ENCODE measurements around the gene DCTN1.
"Not testable (repeated sequence)": the region's sequence is repeated elsewhere in the genome, so short reads cannot be mapped to it uniquely, and the experiment has no call there.

The DCTN1 gene

DNA sequence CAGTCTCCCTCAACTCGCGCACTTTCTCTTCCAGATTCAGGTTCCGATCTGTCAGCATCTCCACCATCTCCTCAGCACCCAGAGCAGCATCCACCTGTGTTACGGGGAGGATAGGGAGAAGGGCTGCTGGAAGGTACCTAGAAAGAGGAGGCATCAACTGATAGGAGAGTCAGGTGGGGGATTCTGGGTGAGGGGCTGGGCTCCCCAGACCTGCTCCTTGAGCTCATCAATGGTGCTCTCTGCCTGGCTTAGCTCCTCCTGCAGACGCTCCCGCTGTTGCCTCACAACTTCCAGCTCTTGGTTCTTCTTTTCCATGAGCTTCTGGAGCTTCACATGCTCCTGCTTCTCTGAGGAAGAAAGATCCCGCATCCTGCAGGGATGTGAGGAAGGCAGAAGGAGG lies 10.1 kb downstream of the DCTN1 start:
- no peak for DNase-seq (ENCODE audit: low spot score)

DNA sequence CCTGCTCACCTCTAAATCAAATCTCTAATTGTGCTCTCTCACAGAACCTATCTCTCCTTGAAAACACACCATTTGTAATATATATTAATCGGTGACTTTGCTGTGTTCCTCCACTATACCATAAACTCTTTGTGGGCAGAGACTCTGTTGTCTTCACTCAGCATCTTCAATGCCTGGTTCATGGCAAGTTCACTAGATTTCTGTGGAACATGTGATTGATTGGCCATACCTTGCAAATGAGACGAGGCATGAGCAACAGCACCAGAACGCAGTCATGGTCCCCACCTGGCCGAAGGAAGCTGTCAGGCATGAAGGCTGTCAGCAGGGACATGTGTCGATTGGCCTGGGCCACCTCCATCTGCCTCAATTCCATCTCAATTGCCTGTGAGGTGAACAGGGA lies 11.6 kb downstream of the DCTN1 start:
- no peak for DNase-seq (ENCODE audit: low spot score)

DNA sequence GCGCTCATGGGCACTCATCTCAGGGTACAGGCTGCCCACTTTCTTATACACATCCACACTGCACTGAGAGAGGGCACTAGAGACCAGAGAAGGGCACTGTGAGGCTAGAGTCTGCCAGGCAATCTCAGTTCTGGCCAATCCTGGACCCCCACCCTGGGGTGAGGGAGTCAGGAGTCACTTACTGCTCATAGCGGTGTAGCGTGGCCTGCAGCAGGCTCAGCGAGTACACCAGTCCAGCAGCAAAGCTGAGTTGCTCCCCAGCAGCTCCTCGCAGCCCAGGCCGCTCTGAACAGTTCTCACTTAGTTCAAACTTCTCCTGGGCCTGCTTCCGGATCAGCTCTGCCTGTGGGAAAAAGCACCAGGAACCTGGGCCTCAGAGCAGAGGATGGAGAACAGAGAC lies 12.3 kb downstream of the DCTN1 start:
- no peak for DNase-seq (ENCODE audit: low spot score)

DNA sequence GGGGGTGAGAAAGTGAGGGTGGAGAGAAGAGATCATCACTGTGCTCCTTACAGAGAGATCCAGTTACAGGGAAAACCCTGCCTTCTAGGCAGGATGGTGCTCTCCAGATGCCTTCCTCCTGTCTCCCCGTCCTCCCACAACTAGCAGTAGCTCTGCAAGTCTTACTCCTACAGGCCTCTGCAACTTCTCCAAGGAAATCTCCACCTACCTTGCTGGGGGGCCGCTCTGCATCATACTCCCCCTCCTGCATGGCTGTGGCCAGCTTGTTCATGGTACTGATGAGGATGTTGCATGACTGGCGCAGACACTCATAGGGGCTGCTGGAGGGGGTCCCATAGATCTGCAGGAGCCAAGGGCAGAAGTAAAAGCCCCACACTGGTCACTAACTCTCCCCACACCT lies 14.1 kb downstream of the DCTN1 start:
- DNase-seq (ENCODE audit: low spot score) = no peak

DNA sequence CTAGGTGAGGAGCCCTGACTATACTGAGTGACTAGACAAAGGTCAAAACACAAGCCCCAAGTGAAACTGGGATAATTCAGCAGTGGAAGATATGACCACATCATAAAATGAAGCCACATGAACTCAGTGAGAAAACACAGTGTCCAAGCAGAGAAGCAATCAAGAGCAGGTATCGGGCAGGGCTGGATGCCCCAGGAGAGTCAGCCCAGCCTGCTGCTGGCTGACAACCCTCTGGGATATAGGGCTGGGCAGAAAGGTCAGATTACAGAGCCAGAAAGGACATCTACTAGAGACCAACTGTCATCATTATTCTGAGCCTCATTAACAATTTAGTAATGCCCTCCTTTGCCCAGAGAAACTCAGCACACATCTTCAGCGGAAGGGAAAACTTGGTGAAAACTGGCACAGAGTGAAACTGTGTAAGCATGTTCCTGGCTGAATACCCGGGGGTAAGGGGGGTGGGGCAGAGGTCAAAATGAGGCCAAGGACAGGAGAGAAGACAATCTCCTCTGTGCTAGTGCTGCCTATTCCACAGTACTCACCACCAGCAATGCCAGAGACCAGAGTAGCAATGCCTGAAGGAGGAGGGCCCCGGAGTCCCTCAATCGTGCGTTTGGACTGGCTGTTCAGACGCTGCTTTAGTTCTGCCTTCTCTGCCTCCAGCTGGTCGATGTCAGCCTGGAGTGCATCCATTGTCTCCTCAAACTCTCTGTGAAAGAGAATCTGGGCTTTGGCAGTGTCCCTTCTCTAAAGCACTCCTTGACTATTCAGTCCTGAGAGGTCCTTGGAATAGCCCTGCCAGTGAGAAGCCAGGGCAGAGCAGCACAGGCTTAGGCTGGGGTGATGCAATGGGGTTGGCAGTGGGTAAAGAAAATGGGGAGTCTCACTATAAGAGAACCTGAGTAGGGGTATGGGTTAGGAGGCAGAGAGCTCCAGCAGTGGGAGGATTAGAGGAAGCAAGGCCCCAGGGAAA lies 15.3 kb downstream of the DCTN1 start:
- DNase-seq (ENCODE audit: low spot score) = peak; percentile 43

DNA sequence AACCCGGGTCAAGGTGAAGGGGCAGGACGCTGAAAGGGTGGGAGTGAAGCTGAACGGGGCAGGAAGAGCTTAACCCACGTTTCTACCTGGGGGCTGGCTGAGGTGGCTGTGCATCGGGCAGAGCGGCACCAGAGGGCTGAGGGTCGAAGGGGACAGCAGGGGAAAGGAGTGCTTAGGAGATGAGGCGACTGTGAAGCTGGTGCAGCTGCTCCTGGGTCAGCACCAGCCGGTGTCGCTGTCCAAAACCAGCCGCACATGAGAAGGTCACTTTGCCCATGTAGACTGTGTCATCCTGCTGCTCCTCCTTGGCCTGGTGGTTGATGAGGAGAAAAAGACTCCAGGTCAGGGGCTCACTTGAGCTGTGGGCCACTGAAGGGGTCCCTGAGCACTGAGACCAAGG lies 18.8 kb downstream of the DCTN1 start:
- no peak for DNase-seq (ENCODE audit: low spot score)

DNA sequence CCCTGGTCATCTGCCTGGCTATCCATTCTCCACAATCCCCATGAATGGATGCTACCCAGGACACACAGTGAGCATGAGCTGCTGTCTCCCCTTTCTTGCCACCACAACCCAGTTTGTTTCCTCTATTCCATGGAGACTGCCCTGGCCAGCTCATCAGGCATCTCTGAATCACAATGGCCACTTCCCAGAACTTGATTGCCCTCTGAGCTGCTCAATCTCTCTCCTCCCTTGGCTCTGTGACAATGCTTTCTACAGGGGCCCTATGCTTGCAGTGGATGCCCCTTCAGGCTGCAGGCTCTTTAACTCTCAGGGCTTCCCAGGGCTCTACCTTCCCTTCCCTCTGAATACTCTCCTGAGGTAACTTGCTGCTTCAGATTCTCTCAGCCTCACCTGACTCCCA lies 22.5 kb downstream of the DCTN1 start:
- no peak for DNase-seq (ENCODE audit: low spot score)

DNA sequence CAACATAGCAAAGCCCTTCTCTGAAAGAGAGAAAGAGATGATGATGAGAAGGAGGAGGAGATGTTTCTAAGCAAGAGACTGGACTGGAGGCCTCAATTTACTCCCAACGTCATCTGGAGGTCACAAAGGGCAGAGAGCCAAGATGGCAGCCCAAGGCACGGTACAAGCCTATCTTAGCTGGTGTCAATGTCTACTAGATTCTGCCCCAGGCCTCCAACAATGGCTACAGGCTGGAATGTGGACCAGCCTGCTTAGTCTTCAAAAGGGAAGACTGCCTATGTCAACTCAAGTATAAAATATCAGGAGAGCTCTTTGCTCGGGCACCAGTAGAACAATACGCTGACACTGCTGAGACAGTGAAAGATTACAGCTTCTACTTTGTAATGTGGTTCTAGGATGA lies 30.2 kb downstream of the DCTN1 start:
- DNase-seq (ENCODE audit: low spot score) = no peak

DNA sequence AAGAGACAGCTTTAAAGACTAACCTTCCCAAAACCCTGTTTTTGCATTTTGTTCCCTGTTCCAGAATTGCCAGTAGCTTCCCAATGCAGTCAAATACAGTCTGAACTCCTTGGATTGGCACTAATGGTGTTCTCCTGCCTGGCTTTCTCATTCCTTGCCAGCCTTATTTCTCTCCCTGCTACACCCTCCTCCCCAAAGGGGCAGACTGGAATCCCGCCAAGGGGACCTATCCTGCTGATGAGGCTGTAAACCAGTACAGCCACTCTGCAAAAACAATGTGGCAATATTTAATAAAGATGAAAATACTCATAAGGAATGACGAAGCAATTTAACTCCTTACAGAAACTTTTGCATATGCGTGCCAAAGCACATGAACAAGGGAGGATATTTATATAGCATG lies 32.4 kb downstream of the DCTN1 start:
- DNase-seq (ENCODE audit: low spot score) = no peak

DNA sequence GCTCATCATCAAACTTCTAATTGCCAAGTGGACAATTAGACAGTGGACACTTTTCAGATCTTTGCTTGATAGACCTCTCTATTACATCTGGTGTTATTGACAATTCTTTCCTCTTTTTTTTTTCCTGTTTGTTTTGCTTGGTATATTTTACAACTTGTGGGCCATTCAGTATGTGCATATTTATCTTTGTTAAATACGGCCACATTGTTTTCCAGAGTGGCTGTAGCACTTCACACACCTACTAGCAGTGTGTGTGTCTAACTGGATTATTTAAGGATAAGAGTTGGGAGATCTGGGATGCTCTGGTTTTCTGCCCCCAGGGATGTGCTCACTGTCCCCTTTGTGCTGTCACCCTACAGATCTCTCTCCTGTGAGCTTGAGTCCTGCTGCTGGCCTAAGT lies 32.8 kb downstream of the DCTN1 start:
- DNase-seq (ENCODE audit: low spot score) = no peak

DNA sequence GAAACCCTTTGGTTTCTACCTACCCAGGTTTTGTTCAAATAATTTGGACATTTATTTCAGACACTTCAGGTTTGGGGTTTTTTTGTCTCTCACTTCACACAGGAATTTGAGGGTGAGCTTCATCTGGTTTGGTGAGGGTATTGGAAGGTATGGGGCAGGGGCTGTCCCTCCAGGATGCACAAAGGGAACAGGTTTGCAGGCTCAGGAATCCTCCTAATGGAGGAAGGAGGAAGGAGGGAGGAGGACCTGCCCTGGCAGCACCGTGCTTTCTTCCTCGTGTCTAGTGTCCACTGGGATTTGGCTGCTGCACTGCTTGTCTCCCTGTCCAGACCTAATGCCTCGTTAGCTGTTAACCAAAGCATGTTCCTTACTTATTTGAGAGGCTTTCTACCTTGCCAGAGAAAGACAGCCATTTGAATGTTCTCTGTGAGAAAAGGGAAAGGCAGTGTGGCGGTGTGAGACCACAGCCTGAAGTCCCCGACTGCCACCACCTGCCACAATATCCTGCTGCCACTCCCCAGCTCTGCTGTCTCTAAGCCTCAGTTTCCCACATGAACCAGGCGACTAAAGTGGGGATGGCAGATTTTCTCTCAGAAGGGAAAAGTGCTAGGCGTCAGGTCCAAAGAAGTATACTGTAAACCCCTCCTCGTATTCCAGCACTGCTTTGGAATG lies 34.7 kb downstream of the DCTN1 start:
- no peak for DNase-seq (ENCODE audit: low spot score)

DNA sequence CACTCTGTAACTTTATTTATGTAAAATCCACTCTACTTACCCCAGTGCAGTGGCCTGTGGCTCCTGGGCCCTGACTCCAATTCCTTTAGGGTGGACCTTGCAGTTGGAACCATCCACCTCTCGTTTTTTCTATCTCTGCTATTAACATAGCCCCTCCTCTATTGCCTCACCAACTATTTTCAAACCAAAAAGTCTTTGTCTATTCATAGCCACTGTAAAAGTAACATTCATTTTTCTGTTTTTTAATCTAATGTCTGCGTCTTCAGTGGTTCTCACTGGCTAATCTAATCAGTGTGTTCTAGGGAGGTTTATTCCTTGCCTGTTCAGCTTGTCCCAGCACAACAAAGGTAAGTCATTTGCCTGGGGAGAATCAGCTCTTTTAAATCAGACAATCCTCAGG lies 36.8 kb downstream of the DCTN1 start, which contains the start of gene SLC4A5:
Gene SLC4A5 (minus strand): TSS at position 101 of the 400 bp plus-strand sequence. CDS start 28,393 bp downstream, outside the sequence.
- DNase-seq (ENCODE audit: low spot score) = no peak

DNA sequence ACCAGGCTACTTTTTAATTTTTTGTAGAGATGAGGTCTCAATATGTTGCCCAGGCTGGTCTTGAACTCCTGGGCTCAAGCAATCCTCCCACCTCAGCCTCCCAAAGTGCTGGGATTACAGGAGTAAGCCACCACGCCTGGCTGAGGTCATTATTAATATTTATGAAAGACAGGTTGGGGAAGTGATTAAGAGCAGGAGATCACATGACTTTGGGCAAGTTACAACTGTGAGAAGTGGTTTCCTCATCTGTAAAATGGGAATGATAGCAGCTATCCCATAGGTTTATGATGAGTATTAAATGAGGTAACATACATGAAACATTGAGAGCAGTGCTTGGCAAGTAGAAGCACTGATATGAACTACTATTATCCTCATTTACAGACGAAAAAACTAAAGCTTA lies 43.9 kb downstream of the DCTN1 start:
- DNase-seq (ENCODE audit: low spot score) = not testable (repeated sequence)

DNA sequence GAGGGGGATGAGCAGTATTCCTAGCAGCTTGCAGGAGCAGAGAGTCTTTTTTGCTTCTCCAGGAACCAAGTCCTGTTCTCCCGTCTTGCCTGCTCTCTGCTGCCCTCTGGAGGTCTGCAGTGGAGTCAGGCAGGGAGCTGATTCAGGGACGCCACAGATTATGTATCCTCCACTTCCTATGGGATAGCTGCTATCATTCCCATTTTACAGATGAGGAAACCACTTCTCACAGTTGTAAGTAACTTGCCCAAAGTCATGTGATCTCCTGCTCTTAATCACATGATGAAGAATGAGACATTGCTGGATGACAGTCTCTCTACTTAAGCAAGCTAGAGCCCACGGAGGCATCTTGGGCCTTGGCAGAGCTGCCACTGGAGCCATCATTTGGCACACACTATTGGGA lies 45.2 kb downstream of the DCTN1 start:
- DNase-seq (ENCODE audit: low spot score) = peak; percentile 84

DNA sequence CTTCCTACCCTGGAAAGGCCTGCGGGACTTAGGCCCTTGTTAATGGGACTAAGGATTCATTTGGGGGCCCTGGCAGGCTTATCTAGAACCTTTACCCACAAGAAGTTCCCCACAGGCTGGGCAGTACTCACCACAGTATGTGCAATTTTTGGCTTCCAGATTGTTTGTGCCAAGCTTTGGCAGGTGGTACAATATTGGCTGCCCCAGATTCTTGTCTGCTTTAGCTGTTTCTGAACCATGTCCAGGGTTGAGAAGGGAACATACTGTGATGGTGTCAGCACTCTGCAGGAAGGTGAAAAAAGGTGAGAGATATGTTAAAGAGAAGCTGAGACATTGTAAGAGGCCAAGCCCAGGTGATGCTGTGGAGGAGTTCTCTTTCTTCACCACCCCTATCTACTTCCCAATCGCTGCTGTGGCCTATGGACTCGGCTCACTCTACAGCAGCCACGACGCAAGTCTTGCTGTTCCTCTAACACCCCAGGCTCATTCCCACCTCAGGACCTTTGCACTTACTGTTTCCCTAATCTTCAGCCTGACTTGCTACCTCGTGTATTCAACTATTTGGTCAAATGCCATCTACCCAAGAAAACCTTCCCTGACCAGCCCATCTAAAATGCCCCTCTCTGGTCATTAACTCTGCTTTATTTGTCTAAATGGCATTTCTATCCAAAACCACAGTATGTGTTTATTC lies 46.1 kb downstream of the DCTN1 start:
- no peak for DNase-seq (ENCODE audit: low spot score)

DNA sequence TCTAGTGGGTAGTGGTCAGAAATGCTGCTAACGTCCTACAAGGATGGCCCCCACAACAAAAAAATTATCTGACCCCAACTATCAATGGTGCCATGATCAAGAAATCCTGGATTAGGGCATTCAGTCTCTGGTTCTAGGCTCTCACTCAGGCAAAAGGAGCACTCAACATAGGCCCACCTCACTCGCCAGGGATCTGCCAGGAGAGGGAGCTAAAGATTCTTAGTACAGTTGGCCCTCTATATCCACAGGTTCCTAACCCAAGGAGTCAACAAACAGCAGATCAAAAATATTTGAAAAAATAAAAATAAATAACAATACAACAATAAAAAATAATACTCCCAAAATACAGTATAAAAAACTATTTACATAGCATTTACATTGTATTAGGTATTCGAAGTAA lies 46.9 kb downstream of the DCTN1 start:
- no peak for DNase-seq (ENCODE audit: low spot score)

DNA sequence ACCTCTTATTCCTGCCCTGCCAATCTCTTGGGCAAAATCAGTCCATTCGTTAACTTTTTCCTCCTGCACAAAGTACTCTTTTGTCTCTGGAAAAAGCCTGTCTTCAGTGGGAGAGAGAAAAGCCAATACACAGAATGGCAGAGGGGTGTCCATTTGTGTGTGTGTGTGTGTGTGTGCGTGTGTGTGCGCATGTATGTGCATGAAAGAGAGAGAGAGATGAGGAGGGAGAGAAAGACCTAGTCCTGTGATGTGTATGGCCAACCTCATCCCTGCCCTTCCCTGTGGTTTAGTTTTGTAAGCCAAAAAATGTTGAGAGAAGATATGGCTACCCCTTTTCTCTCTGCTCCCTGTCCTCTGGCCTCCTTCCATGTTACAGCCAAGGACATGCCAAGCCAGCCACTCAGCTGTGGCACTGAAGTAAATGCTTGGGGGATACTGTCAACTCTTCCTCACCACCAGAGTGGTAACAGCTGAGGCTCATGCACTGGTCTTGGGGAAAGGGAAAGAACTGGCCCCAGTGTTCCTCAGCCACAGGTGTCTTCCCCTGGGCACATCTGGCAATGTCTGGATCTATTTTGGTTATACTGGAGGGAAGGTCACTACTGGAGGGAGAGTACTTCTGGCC lies 47.4 kb downstream of the DCTN1 start:
- no peak for DNase-seq (ENCODE audit: low spot score)

DNA sequence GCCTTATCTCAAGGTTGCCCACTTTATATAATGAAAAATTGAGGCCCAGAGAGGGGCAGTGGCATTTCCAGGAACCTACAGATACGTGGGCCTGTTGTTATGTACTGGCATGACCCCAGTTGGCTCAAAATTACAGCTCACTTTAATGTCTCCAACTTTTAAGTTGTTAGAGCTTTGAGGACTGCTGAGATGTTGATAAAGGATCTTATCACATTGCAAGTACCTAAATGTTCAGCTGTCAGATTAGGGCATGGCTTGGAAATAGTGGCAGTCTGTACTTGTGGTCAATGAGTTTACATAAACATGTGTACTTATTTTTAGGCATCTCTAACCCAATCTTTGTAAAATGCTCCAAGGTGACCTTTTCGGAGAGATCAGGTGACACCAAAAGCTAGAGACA lies 51.5 kb downstream of the DCTN1 start:
- DNase-seq (ENCODE audit: low spot score) = no peak

DNA sequence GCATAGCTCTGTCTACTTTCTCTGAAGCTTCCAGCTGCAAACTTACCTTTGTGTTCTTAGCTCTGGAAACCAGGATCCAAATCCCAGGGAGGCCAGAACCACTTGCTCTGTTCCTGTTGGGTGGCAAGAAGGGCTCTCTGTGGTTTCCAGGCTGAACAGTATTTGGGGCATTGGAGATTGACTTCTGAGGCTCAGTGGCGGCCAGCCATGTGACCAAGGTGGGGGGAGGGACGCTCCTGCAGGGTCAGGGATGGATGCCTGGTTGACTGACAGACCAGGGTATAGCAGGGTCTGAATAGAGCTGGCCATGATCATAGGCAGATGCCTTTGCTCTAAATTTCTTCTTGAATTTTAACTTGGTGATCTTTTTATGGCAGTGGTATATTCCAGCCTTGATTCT lies 52.0 kb downstream of the DCTN1 start:
- DNase-seq (ENCODE audit: low spot score) = no peak

DNA sequence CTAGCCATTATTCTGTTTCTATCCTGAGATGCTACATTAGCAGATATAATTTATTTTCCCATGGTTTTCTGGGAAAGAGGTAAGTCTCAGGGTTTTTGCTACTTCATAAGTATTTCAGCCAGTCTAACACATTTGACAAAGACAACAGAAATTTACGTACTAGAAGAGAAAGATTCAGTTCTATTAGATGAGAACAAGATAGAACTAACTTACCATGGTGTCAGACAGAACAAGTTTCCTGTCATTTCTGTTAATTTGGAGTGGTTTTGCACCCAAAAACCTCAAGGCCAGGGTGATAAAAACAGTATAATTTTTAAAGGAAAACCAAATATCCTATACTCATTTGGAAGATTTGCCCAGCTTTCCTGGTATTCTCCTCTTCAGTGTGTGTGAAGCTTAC lies 52.5 kb downstream of the DCTN1 start:
- DNase-seq (ENCODE audit: low spot score) = no peak

DNA sequence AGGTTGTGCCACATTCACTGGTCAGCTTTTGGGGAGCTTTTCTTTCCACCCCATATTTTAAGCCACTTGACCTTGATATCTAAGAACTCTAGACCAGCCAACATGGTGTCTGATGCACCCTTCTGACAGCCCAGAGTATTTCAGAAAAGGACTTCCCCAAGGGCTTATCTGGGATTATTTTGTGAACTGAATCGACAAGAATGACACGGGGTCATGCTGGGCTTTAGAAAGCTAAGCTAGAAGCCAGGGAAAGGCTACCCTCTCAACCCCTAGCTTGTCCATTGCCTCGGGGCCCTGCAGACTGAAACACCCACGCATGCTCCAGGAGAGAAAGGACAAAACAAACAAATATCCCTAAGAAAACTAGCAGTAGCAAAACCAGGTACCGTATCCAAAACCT lies 52.9 kb downstream of the DCTN1 start:
- DNase-seq (ENCODE audit: low spot score) = no peak

DNA sequence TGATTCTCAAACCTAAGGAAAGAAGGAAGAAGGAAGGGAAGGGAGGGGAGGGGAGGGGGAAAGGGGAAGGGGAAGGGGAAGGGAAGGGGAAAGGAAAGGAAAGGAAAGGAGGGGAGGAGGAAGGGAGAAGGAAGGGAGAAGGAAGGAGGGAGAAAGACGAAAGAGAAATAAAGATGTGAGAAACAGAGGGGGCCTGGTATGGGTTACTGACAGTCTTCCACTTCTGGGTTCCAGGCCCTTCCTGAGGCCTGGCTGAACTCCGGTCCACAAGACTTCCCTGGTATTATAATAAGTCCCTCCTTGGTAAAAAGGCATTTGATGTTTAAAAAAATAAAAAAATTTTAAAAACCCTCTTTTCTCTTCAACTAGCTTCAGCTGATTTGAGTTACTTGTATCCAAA lies 54.3 kb downstream of the DCTN1 start:
- DNase-seq (ENCODE audit: low spot score) = no peak

Measured in Ammon's horn (tissue), 1 donor.